Peyer's patch (tissue), 4 donors: Measurements from ENCODE around the gene BNIP3.

Experiments used
- CTCF ChIP-seq, 6 experiments: fragments of 450-650 bp in 4 of 6; fragments of 200-600 bp in 2 of 6; sonication (generic) in 1 of 6; IDR thresholded peaks; one replicate each; pipeline ENCODE4 v1.5.1; 2017 to 2019; ENCODE audit warnings: antibody characterized with exemption in 6 of 6, mild to moderate bottlenecking in 3 of 6, moderate library complexity in 1 of 6
- POLR2A ChIP-seq, 2 donors: fragments of 450-650 bp; IDR thresholded peaks; one replicate each; pipeline ENCODE4 v1.5.1; 2017; ENCODE audit warnings: antibody characterized with exemption in 2 of 2, mild to moderate bottlenecking in 2 of 2, moderate library complexity in 2 of 2

GRCh38 chr10:131929122-131929845 lies 52.4 kb downstream of the BNIP3 start:
- no peak for TF ChIP-seq CTCF (IDR thresholded peaks at IDR 0.05)
- TF ChIP-seq POLR2A (IDR thresholded peaks at IDR 0.05): no peak
